Uterus (tissue), 4 donors: ENCODE results near the gene ULBP3. TPM values are rescaled to one million over a fixed set of nuclear protein-coding genes. Genes with fewer than 3 reads are reported as not detected.
A peak's percentile ranks its signal among the peaks of the same experiment; 100 is the strongest.

Experiments
- DNase-seq, 2 donors: peaks; one replicate each; pipeline ENCODE4 v3.0.0-alpha.2; 2019 to 2020
- H3K27ac ChIP-seq, 2 donors: fragments of 200-600 bp; sonication (generic); 1 replicate in 1 of 2; 2 replicates in 1 of 2; pipeline ENCODE4 v1.5.1; 2016 to 2018
- H3K27me3 ChIP-seq, 2 donors: fragments of 200-600 bp; sonication (generic); one replicate each; pipeline ENCODE4 v1.5.1; 2018 to 2019; ENCODE audit warnings: control low read depth in 1 of 2
- H3K36me3 ChIP-seq, 2 donors: fragments of 200-600 bp; sonication (generic); one replicate each; pipeline ENCODE4 v1.5.1; 2019; ENCODE audit warnings: control low read depth in 1 of 2
- H3K4me1 ChIP-seq, 2 donors: fragments of 200-600 bp; sonication (generic); one replicate each; pipeline ENCODE4 v1.5.1; 2018 to 2019; ENCODE audit warnings: control low read depth in 1 of 2
- H3K4me3 ChIP-seq, 2 donors: fragments of 200-600 bp; sonication (generic); 1 replicate in 1 of 2; 2 replicates in 1 of 2; pipeline ENCODE4 v1.5.1; 2018 to 2019; ENCODE audit warnings: mild to moderate bottlenecking in 1 of 2
- H3K9me3 ChIP-seq, 2 donors: fragments of 200-600 bp; sonication (generic); one replicate each; pipeline ENCODE4 v1.5.1; 2019; ENCODE audit warnings: control low read depth in 1 of 2
- POLR2A ChIP-seq, 2 donors: fragments of 450-650 bp; IDR thresholded peaks; one replicate each; pipeline ENCODE4 v1.6.1; 2016; ENCODE audit warnings: antibody characterized with exemption in 2 of 2, mild to moderate bottlenecking in 1 of 2, moderate library complexity in 1 of 2
- intact Hi-C: fragments of 100-400 bp; cut with DNase I; formaldehyde crosslinking; loops from one replicate; pipeline ENCODE4 v1.15.1; 2023; ENCODE audit warnings: low total_unique reads
- total RNA-seq, 4 donors: library from RNA; depleted of rRNA in 3 of 4; stranded (reverse); fragments of >200 nt in 3 of 4; gene quantifications; one replicate each; pipeline versions ENCODE4 v1.1.0 to v1.2.4, GENCODE V29; 2014 to 2023
- TF ChIP-seq, protein P1 (sequence below), 4 experiments: fragments of 200-600 bp in 2 of 4; fragments of 450-650 bp in 2 of 4; sonication (generic) in 2 of 4; IDR thresholded peaks; one replicate each; pipeline ENCODE4 v1.5.1; 2016 to 2019; ENCODE audit warnings: antibody characterized with exemption in 4 of 4, mild to moderate bottlenecking in 2 of 4, moderate library complexity in 1 of 4
- donor health status: DM: yes; HTN: yes; CAD: no.

ULBP3 gene
- total RNA-seq = 1 to 10 TPM in 1 of 4 donors, under 1 TPM in 1, not detected in 2; 0.61 to 2.9 TPM

DNA sequence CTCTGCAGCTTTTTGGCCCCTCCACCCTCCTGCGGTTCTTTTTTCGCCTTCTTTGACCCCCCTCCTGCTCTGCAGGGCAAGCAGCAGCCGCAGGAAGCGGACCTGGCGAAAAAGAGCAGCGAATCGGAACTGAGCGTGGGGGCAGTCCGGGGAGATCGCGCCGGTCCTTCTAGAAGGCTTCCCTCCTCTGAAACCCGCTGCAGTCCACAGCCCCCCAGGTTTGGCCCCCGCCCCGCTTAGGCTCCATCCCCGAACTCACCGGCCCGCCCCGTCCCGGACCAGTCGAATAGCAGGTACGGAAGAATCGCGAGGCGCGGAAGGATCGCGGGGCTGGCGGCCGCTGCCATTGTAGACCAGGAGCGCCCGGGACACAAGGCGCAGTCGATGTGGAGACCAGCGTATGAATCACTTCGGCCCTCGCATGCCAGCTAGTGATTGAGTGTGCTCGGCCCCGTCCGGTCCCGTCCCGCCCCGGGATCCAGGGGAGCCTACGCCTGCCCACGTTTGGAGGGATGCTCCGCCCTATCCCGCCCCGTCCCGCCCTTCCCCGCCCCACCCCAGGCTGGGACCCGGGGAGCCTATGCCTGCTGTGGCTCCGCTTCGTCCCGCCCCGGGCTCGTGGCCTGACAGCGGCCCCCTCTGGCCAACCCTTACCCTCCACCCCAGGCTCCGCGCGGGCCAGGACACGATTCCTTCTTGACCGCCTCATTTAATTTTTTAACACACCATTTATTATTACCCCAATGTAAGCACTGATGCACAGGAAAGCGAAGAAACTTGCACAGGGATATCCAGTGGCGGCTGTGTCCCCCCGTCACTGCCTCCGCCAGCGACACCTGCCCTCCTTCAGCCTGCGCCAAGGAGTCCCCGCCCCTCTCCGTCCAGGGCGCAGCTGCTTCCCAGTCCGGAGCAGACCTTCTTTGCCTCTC is at the start of gene ULBP3:
TSS of gene ULBP3 (minus strand) at position 402 of the 929 bp plus-strand sequence. CDS start at position 347, 55 bp downstream.
- H3K36me3 ChIP-seq = no peaks in the 10 kb centered on the region
- no peaks in the 10 kb centered on the region for H3K9me3 ChIP-seq
- DNase-seq = peak; percentile 78 to 80
- peak within 1 kb of the TSS in 1 of 2 donors; percentile 61 for H3K27ac ChIP-seq
- peak within 1 kb of the TSS; percentile 48 to 49 for H3K4me3 ChIP-seq
- TF ChIP-seq, protein P1, sequence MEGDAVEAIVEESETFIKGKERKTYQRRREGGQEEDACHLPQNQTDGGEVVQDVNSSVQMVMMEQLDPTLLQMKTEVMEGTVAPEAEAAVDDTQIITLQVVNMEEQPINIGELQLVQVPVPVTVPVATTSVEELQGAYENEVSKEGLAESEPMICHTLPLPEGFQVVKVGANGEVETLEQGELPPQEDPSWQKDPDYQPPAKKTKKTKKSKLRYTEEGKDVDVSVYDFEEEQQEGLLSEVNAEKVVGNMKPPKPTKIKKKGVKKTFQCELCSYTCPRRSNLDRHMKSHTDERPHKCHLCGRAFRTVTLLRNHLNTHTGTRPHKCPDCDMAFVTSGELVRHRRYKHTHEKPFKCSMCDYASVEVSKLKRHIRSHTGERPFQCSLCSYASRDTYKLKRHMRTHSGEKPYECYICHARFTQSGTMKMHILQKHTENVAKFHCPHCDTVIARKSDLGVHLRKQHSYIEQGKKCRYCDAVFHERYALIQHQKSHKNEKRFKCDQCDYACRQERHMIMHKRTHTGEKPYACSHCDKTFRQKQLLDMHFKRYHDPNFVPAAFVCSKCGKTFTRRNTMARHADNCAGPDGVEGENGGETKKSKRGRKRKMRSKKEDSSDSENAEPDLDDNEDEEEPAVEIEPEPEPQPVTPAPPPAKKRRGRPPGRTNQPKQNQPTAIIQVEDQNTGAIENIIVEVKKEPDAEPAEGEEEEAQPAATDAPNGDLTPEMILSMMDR (IDR thresholded peaks at IDR 0.05) = peak; percentile 41 to 51 (median 42)
- TF ChIP-seq POLR2A (IDR thresholded peaks at IDR 0.05) = peak in 1 of 2 donors; percentile 48
- H3K4me1 ChIP-seq = no peaks in the 10 kb centered on the region
- intact Hi-C loops = no loop called here
- no peaks in the 10 kb centered on the region for H3K27me3 ChIP-seq

DNA sequence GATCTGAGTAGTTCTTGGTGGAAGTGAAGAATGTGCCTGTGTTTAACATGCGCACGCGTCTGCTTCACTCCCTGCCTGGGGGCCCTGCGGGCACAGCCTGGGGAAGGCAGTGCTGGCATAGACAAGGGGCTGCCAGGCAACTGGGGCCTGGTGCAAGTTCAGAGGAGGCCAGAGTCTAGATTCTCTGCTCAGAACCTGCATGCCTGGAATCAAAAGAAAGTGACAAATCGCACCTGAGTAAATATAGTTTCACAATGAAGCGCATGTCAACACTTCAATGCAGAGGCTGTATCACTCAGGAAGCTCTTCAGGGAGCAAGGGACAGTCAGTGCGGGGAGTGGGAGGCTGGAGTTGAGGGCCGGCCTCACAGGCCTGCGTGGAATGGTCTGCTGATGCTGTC is 49.7 kb upstream of the ULBP3 start:
- Histone ChIP-seq H3K4me1 (no peaks in the 10 kb centered on the region), H3K9me3 (no peaks in the 10 kb centered on the region), H3K4me3 (no peak overlapping the region), H3K36me3 (no peaks in the 10 kb centered on the region), H3K27me3 (no peaks in the 10 kb centered on the region), H3K27ac (no peak overlapping the region)
- no peak for DNase-seq
- TF ChIP-seq, protein P1 (IDR thresholded peaks at IDR 0.05) = no peak
- no peak for TF ChIP-seq POLR2A (IDR thresholded peaks at IDR 0.05)
- intact Hi-C loops = no loop called here

DNA sequence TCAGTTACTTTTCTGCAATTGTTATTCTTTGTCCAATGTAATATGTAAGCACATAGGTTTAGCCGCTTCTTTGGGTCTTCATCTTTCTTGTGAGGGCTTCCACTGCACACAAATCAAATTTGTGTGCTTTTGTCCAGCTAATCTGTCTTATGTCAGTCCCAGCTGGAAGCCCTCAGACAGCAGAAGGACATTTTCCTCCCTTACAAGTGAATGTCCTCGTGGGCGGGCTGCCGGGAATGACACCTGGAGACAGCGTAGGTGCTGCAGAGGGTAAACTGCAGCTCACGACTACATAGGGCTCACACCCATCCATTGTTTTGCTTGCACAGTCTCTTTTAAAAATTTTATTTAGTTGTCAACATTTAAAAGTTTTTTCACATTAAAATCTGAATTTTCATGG is 49.3 kb upstream of the ULBP3 start:
- no peak for DNase-seq
- Histone ChIP-seq H3K27me3 (no peaks in the 10 kb centered on the region), H3K4me3 (no peak overlapping the region), H3K36me3 (no peaks in the 10 kb centered on the region), H3K4me1 (no peaks in the 10 kb centered on the region), H3K27ac (no peak overlapping the region), H3K9me3 (no peaks in the 10 kb centered on the region)
- TF ChIP-seq POLR2A (IDR thresholded peaks at IDR 0.05) = no peak
- TF ChIP-seq, protein P1 (IDR thresholded peaks at IDR 0.05) = no peak
- intact Hi-C loops = no loop called here

DNA sequence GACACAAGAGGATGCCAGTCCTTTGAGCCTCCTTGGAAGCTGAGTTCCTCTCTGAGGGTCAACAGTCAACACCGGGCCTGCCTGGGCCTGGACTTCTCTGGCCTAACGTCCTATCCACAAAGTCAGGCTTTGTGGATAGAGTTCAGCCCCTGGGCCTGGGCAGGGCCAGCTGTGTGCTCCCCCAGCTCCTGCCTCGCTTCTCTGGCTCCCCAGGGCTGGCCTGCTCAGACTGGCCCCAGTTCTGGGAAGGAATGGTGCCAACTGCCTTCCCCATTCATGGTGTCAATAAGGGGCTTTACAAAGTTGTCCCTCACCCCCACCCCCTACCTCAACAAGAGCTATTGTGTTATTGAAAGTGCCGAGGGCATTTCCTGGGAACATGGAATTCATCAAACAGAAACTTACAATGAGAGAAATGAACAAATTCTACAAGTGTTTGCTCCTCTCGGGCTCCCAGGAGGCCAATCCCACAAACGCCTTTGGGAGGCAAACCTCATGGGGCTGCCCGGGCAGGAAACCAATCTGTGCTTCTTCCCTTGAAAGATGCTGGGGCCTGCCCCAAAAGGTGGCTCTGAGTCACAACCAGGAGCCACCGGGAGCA is 47.4 kb upstream of the ULBP3 start:
- Histone ChIP-seq H3K9me3 (no peaks in the 10 kb centered on the region), H3K27me3 (no peaks in the 10 kb centered on the region), H3K36me3 (no peaks in the 10 kb centered on the region), H3K27ac (no peak overlapping the region), H3K4me3 (no peak overlapping the region), H3K4me1 (no peaks in the 10 kb centered on the region)
- DNase-seq = no peak
- TF ChIP-seq, protein P1 (IDR thresholded peaks at IDR 0.05) = no peak
- no peak for TF ChIP-seq POLR2A (IDR thresholded peaks at IDR 0.05)
- intact Hi-C loops = no loop called here

DNA sequence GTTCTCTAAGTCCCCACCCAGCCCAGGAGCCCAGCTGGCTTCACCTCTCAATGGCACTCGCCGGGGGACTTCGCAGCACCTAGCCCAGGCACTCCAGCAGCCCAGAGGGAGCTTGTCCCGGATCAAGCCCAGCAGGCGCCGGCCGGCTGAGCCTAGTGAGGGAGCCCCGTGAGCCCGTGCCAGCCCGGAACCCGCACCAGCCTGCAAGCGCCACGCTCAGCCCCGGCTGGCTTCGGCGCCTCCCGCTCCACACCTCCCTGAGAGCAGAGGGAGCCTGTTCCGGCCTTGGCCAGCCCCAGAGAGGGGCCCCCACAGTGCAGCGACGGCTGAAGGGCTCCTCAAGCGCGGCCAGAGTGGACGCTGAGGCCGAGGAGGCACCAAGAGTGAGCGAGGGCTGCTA is 46.8 kb upstream of the ULBP3 start:
- no peak overlapping the region for H3K4me3 ChIP-seq
- TF ChIP-seq, protein P1 (IDR thresholded peaks at IDR 0.05) = no peak
- TF ChIP-seq POLR2A (IDR thresholded peaks at IDR 0.05) = no peak
- no peak for DNase-seq
- H3K27me3 ChIP-seq = no peaks in the 10 kb centered on the region
- H3K27ac ChIP-seq = no peak overlapping the region
- intact Hi-C loops = no loop called here
- H3K9me3 ChIP-seq = no peaks in the 10 kb centered on the region
- no peaks in the 10 kb centered on the region for H3K4me1 ChIP-seq
- no peaks in the 10 kb centered on the region for H3K36me3 ChIP-seq
